Central memory CD8-positive, alpha-beta T cell (primary cell): Measurements from ENCODE around the gene MCTP1.

Experiments used
- ATAC-seq: fragments of 150-1000 bp; cut with Tn5 transposase; replicated peaks from 2 replicates; pipeline ENCODE4 v1.10.0; 2022; ENCODE audit warnings: mild to moderate bottlenecking, moderate FRiP score, moderate number of reproducible peaks; ENCODE audit not compliant: poor library complexity, severe bottlenecking; ENCODE audit errors: extremely low read depth
- DNase-seq, 2 donors: peaks; one replicate each; pipeline ENCODE4 v3.0.0; 2021; ENCODE audit warnings: low spot score in 2 of 2
- H3K27ac Mint-ChIP-seq: one replicate; pipeline ENCODE4 v1.8.0; 2022; ENCODE audit warnings: low read depth, mild to moderate bottlenecking, moderate library complexity, mixed read lengths
- H3K27me3 Mint-ChIP-seq: one replicate; pipeline ENCODE4 v1.8.0; 2022; ENCODE audit warnings: mixed read lengths
- H3K36me3 Mint-ChIP-seq: one replicate; pipeline ENCODE4 v1.8.0; 2022; ENCODE audit warnings: mild to moderate bottlenecking, moderate library complexity, mixed read lengths; ENCODE audit not compliant: insufficient read depth
- H3K4me1 Mint-ChIP-seq: one replicate; pipeline ENCODE4 v1.8.0; 2022; ENCODE audit warnings: mixed read lengths
- H3K4me3 Mint-ChIP-seq: one replicate; pipeline ENCODE4 v1.8.0; 2022; ENCODE audit warnings: mild to moderate bottlenecking, moderate library complexity, mixed read lengths
- H3K9me3 Mint-ChIP-seq: one replicate; pipeline ENCODE4 v1.8.0; 2022; ENCODE audit warnings: mixed read lengths

MCTP1 gene

GRCh38 chr5:95053253-95053652 is 231.6 kb downstream of the MCTP1 start:
- peaks cover 2% of the 10 kb centered on the region for H3K36me3 Mint-ChIP-seq
- no peaks in the 10 kb centered on the region for H3K27me3 Mint-ChIP-seq
- no peaks in the 10 kb centered on the region for H3K4me1 Mint-ChIP-seq
- no peak overlapping the region for H3K27ac Mint-ChIP-seq
- ATAC-seq (no peak), DNase-seq (no peak)
- H3K4me3 Mint-ChIP-seq, result no peak overlapping the region
- H3K9me3 Mint-ChIP-seq, result no peaks in the 10 kb centered on the region

GRCh38 chr5:95050708-95051107 is 234.2 kb downstream of the MCTP1 start:
- H3K27ac Mint-ChIP-seq, result no peak overlapping the region
- peaks cover 2% of the 10 kb centered on the region for H3K36me3 Mint-ChIP-seq
- no peak overlapping the region for H3K4me3 Mint-ChIP-seq
- H3K27me3 Mint-ChIP-seq, result no peaks in the 10 kb centered on the region
- H3K4me1 Mint-ChIP-seq, result no peaks in the 10 kb centered on the region
- DNase-seq (no peak), ATAC-seq (no peak)
- no peaks in the 10 kb centered on the region for H3K9me3 Mint-ChIP-seq

GRCh38 chr5:95048628-95049027 is 236.3 kb downstream of the MCTP1 start:
- H3K9me3 Mint-ChIP-seq, result no peaks in the 10 kb centered on the region
- H3K27ac Mint-ChIP-seq, result no peak overlapping the region
- DNase-seq, result no peak
- ATAC-seq, result no peak
- H3K27me3 Mint-ChIP-seq, result no peaks in the 10 kb centered on the region
- peaks cover 2% of the 10 kb centered on the region for H3K36me3 Mint-ChIP-seq
- no peak overlapping the region for H3K4me3 Mint-ChIP-seq
- H3K4me1 Mint-ChIP-seq, result no peaks in the 10 kb centered on the region

GRCh38 chr5:95045181-95045965 is 239.5 kb downstream of the MCTP1 start:
- H3K4me1 Mint-ChIP-seq, result no peaks in the 10 kb centered on the region
- ATAC-seq (no peak), DNase-seq (no peak)
- H3K36me3 Mint-ChIP-seq, result peaks cover 2% of the 10 kb centered on the region
- no peak overlapping the region for H3K4me3 Mint-ChIP-seq
- H3K27me3 Mint-ChIP-seq, result no peaks in the 10 kb centered on the region
- H3K9me3 Mint-ChIP-seq, result no peaks in the 10 kb centered on the region
- no peak overlapping the region for H3K27ac Mint-ChIP-seq

GRCh38 chr5:95044096-95044495 is 240.8 kb downstream of the MCTP1 start:
- Mint-ChIP-seq H3K4me1 (no peaks in the 10 kb centered on the region), H3K27me3 (no peaks in the 10 kb centered on the region), H3K4me3 (no peak overlapping the region), H3K36me3 (no peaks in the 10 kb centered on the region), H3K9me3 (no peaks in the 10 kb centered on the region), H3K27ac (no peak overlapping the region)
- ATAC-seq (no peak), DNase-seq (no peak)

GRCh38 chr5:95043648-95044047 is 241.2 kb downstream of the MCTP1 start:
- ATAC-seq (no peak), DNase-seq (no peak)
- Mint-ChIP-seq H3K9me3 (no peaks in the 10 kb centered on the region), H3K27ac (no peak overlapping the region), H3K27me3 (no peaks in the 10 kb centered on the region), H3K4me1 (no peaks in the 10 kb centered on the region), H3K4me3 (no peak overlapping the region), H3K36me3 (no peaks in the 10 kb centered on the region)

GRCh38 chr5:95043234-95043633 is 241.7 kb downstream of the MCTP1 start:
- ATAC-seq, result no peak
- no peak for DNase-seq
- Mint-ChIP-seq H3K4me3 (no peak overlapping the region), H3K4me1 (no peaks in the 10 kb centered on the region), H3K36me3 (no peaks in the 10 kb centered on the region), H3K27me3 (no peaks in the 10 kb centered on the region), H3K9me3 (no peaks in the 10 kb centered on the region), H3K27ac (no peak overlapping the region)

GRCh38 chr5:95042037-95042436 is 242.9 kb downstream of the MCTP1 start:
- no peak for ATAC-seq
- no peak overlapping the region for H3K27ac Mint-ChIP-seq
- no peaks in the 10 kb centered on the region for H3K9me3 Mint-ChIP-seq
- DNase-seq, result no peak
- no peaks in the 10 kb centered on the region for H3K27me3 Mint-ChIP-seq
- no peaks in the 10 kb centered on the region for H3K4me1 Mint-ChIP-seq
- H3K36me3 Mint-ChIP-seq, result no peaks in the 10 kb centered on the region
- H3K4me3 Mint-ChIP-seq, result no peak overlapping the region

GRCh38 chr5:95035891-95036685 is 248.8 kb downstream of the MCTP1 start:
- DNase-seq (no peak), ATAC-seq (no peak)
- no peak overlapping the region for H3K27ac Mint-ChIP-seq
- H3K27me3 Mint-ChIP-seq, result no peaks in the 10 kb centered on the region
- no peak overlapping the region for H3K4me3 Mint-ChIP-seq
- H3K36me3 Mint-ChIP-seq, result no peaks in the 10 kb centered on the region
- H3K4me1 Mint-ChIP-seq, result no peaks in the 10 kb centered on the region
- H3K9me3 Mint-ChIP-seq, result no peaks in the 10 kb centered on the region

GRCh38 chr5:95032801-95033200 is 252.1 kb downstream of the MCTP1 start:
- Mint-ChIP-seq H3K36me3 (no peaks in the 10 kb centered on the region), H3K27me3 (peaks cover 2% of the 10 kb centered on the region), H3K4me3 (no peak overlapping the region), H3K9me3 (no peaks in the 10 kb centered on the region), H3K27ac (no peak overlapping the region), H3K4me1 (peaks cover under 1% of the 10 kb centered on the region)
- no peak for DNase-seq
- no peak for ATAC-seq

GRCh38 chr5:95029569-95030366 is 255.1 kb downstream of the MCTP1 start:
- peaks cover 15% of the 10 kb centered on the region for H3K27me3 Mint-ChIP-seq
- H3K27ac Mint-ChIP-seq, result no peak overlapping the region
- peaks cover 9% of the 10 kb centered on the region for H3K4me1 Mint-ChIP-seq
- peaks cover 6% of the 10 kb centered on the region for H3K9me3 Mint-ChIP-seq
- H3K4me3 Mint-ChIP-seq, result no peak overlapping the region
- ATAC-seq, result no peak
- no peak for DNase-seq
- no peaks in the 10 kb centered on the region for H3K36me3 Mint-ChIP-seq

GRCh38 chr5:95027775-95028174 is 257.1 kb downstream of the MCTP1 start:
- H3K4me3 Mint-ChIP-seq, result no peak overlapping the region
- ATAC-seq (no peak), DNase-seq (no peak)
- peaks cover 15% of the 10 kb centered on the region for H3K27me3 Mint-ChIP-seq
- H3K9me3 Mint-ChIP-seq, result peaks cover 6% of the 10 kb centered on the region
- peaks cover 9% of the 10 kb centered on the region for H3K4me1 Mint-ChIP-seq
- H3K27ac Mint-ChIP-seq, result no peak overlapping the region
- H3K36me3 Mint-ChIP-seq, result no peaks in the 10 kb centered on the region
